COR-L47 (cell line): ENCODE results near the gene TCP11X1.
"Not testable (repeated sequence)": the region's sequence is repeated elsewhere in the genome, so short reads cannot be mapped to it uniquely, and the experiment has no call there.

ENCODE experiments used
- DNase-seq: peaks from one replicate; lab custom pipeline; 2025; lab: John Stamatoyannopoulos, UW

The TCP11X1 gene

GRCh38 chrX:102214986-102215385, at the start of gene TCP11X1:
Gene TCP11X1, plus strand, starts transcription at chrX:102215301.
- DNase-seq = not testable (repeated sequence)

GRCh38 chrX:102185967-102186720, 29.0 kb upstream of the TCP11X1 start:
- DNase-seq = no peak

DNA sequence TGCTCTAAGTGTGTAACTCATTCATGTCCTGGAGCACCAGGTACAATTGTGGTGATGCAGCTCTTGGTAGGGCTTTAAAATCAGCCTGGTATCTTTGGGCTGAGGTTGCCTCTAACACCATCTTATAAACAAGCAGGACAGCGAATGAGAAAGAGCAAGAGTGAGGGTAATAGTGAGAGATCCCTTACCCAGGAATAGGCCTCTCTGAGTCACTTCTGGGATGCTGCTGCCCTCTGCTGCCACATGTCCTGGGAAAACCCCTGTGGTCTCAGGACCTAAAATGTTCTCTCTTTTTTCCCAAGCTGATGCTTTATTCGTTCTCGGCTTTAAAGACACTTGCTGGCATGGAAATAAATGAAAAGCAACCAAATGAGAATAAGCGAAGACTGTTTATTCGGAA, 7.2 kb upstream of the TCP11X1 start:
- not testable (repeated sequence) for DNase-seq

DNA sequence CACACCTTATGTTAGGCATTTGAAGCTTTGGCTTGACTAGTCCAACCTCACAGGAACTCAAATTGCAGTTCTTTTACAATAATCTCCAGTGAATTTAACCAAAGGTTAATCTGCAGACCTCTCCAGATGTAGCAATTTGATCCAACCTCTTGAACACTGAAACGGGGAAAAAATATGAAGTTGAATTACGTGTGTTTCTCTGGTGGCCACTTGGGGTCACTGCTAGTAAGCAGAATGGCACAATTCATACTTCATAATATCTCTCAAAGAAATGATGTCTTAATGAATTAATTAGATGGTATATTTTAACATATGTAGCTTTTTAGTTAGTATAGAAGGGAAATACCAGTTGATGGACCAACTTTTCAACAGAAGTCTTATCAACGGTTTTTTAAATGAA, 1.4 kb downstream of the TCP11X1 start:
- not testable (repeated sequence) for DNase-seq

DNA sequence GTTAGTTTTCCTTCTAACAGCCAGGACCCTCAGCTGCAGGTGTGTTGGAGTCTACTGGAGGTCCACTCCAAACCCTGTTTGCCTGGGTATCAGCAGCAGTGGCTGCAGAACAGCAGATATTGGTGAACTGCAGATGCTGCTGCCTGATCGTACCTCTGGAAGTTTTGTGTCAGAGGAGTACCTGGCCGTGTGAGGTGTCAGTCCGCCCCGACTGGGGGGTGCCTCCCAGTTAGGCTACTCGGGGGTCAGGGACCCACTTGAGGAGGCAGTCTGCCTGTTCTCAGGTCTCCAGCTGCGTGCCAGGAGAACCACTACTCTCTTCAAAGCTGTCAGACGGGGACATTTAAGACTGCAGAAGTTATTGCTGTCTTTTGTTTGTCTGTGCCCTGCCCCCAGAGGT, 20.6 kb downstream of the TCP11X1 start:
- not testable (repeated sequence) for DNase-seq

- not testable (repeated sequence) for DNase-seq
Observed at GRCh38 chrX:102240265-102240664, 25.2 kb downstream of the TCP11X1 start.

GRCh38 chrX:102246893-102247292, 31.8 kb downstream of the TCP11X1 start, which contains the start of gene NXF2:
Gene NXF2, plus strand, starts transcription at chrX:102247167. Its CDS starts 59,912 bp downstream, at chrX:102307079.
- not testable (repeated sequence) for DNase-seq

DNA sequence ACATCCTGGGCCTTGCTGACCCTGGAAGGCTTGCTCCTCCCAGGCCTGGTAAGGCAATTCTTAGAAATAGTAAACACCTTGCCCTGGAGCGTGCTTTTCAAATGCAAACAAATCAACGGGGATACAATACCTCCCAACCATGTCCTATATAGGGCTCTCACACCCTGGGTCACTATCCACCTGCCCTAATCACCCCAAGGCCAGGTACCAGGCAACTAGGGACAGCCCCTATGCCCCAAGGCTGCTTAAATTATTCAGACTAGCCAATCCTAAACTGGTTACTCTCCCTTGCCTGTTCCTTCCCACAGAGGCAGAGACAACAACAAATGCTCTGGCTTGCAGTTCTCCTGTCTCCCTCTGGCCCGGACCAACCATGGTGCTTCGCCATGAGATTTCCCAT, 57.1 kb downstream of the TCP11X1 start:
- not testable (repeated sequence) for DNase-seq
